Measurements from ENCODE around the gene TRIM17. TPM values are rescaled to one million over a fixed set of nuclear protein-coding genes. Genes with fewer than 3 reads are reported as not detected.

The TRIM17 gene
- total RNA-seq, 1 donor from 2014 or later: 1.2 TPM

DNA sequence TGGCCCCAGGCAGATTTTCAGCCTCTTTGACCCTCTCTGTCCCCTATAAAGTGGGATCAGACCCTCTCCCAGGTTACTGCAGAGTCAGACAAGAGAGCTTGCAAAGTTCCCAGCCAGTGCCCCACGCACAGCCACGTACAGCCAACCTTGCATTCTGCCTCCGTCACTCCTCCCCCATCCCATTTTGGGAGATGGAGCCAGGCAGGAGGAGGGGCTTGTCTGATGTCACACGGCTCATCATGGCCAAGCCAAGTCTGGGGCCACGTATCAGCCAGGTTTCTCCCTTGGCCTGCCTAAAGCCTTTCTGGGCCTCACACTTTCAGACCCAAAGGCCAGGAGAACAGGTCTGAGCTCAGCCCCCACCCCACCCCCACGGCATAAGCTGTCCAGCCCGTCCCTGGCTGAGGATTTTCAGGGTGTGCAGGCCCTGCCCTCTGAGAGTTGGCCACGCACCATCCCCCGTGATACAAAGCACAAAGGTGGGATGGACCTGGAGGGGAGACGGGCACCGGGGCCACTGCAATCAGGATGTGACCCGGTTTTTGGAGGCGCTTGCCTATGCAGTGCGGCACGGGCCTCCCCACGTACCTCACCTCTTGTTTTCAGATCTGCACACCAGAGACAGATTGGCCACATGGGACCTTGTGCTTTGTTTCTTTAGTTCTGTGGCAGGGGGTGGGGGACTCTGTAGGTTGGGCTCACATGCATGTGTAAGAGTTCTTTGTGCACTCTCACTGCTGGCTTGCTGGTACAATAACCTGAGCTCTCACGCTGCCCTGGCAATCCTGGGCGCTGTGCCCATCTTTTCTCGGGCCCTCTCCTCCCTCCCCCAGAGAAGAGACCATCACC, 57.7 kb downstream of the TRIM17 start:
- H3K36me3 ChIP-seq: no peaks in the 10 kb centered on the region
- no peak overlapping the region for H3K4me3 ChIP-seq
- H3K4me1 ChIP-seq: peaks cover 5% of the 10 kb centered on the region
- intact Hi-C loops (cut with DNase I): no loop called here
- H3K27ac ChIP-seq: no peak overlapping the region
- TF ChIP-seq, protein P1, sequence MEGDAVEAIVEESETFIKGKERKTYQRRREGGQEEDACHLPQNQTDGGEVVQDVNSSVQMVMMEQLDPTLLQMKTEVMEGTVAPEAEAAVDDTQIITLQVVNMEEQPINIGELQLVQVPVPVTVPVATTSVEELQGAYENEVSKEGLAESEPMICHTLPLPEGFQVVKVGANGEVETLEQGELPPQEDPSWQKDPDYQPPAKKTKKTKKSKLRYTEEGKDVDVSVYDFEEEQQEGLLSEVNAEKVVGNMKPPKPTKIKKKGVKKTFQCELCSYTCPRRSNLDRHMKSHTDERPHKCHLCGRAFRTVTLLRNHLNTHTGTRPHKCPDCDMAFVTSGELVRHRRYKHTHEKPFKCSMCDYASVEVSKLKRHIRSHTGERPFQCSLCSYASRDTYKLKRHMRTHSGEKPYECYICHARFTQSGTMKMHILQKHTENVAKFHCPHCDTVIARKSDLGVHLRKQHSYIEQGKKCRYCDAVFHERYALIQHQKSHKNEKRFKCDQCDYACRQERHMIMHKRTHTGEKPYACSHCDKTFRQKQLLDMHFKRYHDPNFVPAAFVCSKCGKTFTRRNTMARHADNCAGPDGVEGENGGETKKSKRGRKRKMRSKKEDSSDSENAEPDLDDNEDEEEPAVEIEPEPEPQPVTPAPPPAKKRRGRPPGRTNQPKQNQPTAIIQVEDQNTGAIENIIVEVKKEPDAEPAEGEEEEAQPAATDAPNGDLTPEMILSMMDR (IDR thresholded peaks at IDR 0.05): no peak
- TF ChIP-seq POLR2A (IDR thresholded peaks at IDR 0.05) (no peak), POLR2AphosphoS5 (IDR thresholded peaks at IDR 0.05; ENCODE audit: insufficient read depth in 1 of 2, low read depth in 1 of 2) (no peak)
- DNase-seq (ENCODE audit: extremely low spot score in 2 of 2): no peak
- no peaks in the 10 kb centered on the region for H3K9me3 ChIP-seq
- H3K27me3 ChIP-seq: no peaks in the 10 kb centered on the region

DNA sequence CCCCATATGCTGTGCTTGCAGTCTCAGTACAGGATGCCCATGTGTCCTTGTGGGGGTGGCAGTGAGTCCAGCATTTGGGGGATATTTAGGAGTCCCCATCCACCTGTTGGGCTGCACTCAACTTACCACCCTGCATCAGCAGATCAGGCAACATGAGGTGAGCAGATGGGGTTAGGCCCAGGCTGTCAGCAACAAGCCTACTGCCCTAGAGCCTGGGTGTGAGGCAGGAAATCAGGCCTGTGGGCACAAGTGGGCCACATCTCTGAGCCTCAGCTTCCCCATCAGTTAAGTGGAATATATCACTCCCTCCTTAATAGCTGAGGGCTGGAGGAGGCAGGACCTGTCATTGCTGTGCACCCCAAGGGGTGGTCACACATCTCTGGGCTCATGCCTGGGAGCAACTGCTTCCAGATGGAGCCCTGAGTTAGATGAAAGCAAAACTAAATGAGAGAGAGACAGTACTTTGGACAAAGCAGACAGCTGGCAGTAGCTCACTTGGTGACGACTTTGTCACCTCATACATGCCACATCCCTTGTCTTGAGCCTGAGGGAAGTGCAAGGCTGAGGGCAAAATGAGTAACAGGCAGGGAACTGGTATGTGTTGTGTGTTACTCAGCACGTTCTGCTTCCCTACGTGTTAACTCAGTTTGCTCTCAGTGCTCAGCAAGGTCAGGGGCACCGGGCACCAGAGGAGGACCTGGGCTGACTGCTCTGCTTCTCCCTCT, 58.5 kb downstream of the TRIM17 start:
- TF ChIP-seq POLR2A (IDR thresholded peaks at IDR 0.05) (no peak), POLR2AphosphoS5 (IDR thresholded peaks at IDR 0.05; ENCODE audit: insufficient read depth in 1 of 2, low read depth in 1 of 2) (no peak)
- TF ChIP-seq, protein P1 (IDR thresholded peaks at IDR 0.05): no peak
- H3K4me1 ChIP-seq: peaks cover 12% of the 10 kb centered on the region
- no peak overlapping the region for H3K27ac ChIP-seq
- DNase-seq (ENCODE audit: extremely low spot score in 2 of 2): no peak
- no peaks in the 10 kb centered on the region for H3K9me3 ChIP-seq
- H3K27me3 ChIP-seq: no peaks in the 10 kb centered on the region
- H3K36me3 ChIP-seq: no peaks in the 10 kb centered on the region
- intact Hi-C loops (cut with DNase I): no loop called here
- H3K4me3 ChIP-seq: no peak overlapping the region

Small RNA genes within 50 kb of the gene (microRNA-seq; reads per million reads assigned to microRNA genes)
- gene MIR4666A (ENCODE audit: borderline number of aligned reads, borderline replicate concordance) (not detected), gene MIR6742 (ENCODE audit: borderline number of aligned reads, borderline replicate concordance) (not detected)

Small RNA genes within 50 kb of the gene (small RNA-seq; reads per million reads assigned to genes)
- not detected for gene MIR4666A

Other genes starting within 250 kb of the TRIM17 start
- gene OBSCN, start 208.8 kb downstream of the TRIM17 start, total RNA-seq: 35.8 TPM
- 22.1 TPM for gene TRIM11, start 10.0 kb downstream of the TRIM17 start, total RNA-seq
- 36.8 TPM for gene RNF187, start 70.5 kb upstream of the TRIM17 start, total RNA-seq

All from vagina (tissue), 2 donors.